GM21619 (cell line): Measurements from ENCODE around the gene PAX3.

ENCODE experiments used
- ATAC-seq: cut with Tn5 transposase; IDR thresholded peaks from one replicate; pipeline ENCODE4 v1.9.1; 2021; ENCODE audit not compliant: unreplicated experiment

Gene PAX3

DNA sequence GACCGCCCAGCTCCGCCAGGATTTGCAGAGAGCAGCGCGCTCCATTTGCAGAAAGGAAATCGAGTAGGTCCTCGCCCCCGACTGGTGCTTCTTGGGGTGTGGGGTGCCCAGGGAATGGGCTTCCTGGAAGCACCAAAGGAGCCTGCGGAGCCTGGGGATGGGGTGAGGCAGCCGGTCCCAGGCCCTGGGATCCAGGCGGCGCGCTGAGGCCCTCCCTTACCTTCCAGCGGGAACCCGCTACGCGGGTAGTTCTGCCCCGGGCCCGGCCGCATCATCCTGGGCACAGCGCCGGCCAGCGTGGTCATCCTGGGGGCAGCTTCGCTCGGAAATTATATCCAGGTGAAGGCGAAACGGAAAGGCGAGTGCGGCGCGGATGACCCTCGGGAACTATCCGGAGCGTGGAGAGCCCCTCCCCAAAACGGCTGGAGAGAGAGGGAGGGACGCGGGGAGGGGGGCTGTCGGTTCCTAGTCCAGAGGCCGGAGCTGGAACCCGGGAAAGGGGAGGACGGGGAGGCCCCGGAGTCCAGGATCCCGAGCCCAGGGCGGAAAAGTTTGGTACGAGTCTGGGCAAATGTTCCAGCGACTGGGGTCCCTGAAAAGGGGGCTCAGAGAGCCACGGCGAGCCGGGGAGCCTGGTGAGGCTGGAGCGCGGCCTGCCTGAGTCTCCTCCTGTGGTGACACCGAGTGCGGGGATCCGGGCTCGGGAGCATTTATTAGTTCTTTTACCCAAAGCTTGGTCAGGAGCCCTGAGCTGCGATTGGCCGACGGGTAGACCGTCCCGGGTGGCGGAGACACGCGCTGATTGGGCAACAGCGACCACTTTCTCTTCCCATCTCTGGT is at the start of gene PAX3:
Gene PAX3 (minus strand): TSS at position 688 of the 840 bp plus-strand sequence. CDS start 383 bp downstream, at position 305.
- no peak for ATAC-seq

DNA sequence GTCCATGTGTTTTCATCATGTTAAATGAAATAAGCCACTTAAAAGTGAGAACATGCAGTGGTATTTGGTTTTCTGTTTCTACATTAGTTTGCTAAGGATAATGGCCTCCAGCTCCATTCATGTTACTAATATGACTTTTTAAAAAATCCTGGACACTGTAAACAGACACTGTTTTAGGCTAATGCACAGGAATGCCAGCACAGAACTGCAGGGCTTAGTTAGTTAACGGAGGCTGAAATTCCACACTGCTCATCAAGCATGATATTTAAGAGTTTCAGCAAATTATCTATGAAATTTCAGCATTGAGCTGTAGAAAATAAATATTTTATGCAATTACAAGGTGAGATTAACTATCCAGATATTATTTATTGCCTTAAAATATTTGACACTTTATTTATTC is 42.5 kb upstream of the PAX3 start:
- no peak for ATAC-seq

GRCh38 chr2:222338374-222338773 is 39.6 kb upstream of the PAX3 start:
- no peak for ATAC-seq

DNA sequence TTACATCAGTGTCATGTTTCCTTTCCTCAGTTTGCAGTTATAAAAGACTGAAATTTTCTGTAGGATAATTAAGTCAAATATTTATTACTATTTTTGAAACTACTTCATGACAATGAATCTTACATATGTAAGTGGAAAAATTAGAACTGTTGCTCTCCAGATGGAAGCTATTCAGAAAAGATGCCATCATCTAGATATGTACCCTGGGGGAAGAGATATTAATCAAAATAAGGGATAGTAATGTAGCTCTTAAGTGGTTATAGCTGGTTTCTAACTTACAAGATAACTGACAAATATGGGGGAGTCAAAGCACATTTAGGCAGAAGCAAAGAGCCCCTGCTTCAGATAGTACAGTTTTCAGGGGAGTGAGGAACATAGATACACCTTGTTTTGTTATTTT is 38.1 kb upstream of the PAX3 start:
- ATAC-seq, result no peak

- no peak for ATAC-seq
Measured at GRCh38 chr2:222336442-222336841, 37.6 kb upstream of the PAX3 start.

GRCh38 chr2:222334914-222335313 is 36.1 kb upstream of the PAX3 start:
- ATAC-seq, result no peak

- no peak for ATAC-seq
Measured at GRCh38 chr2:222333397-222333796, 34.6 kb upstream of the PAX3 start.

GRCh38 chr2:222332116-222332515 is 33.3 kb upstream of the PAX3 start:
- ATAC-seq, result no peak

DNA sequence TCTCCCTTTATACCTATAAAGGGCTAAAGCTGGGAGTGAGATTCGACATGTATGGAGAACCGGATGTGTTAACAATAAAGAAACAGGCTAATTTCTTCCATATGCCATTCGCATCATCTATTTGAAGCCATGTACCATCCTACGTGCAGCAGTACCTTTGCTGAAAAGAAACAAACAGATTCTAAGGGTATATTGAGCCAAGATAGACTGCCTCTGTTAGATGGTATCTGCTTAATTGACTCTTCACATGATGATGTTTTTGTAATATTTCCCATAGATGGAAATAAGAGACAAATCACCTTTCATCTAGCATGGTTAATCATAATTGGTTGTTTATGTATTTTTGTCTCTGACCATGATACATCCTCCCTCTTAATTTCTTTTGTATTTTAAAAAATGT is 32.1 kb upstream of the PAX3 start:
- no peak for ATAC-seq

- no peak for ATAC-seq
Measured at GRCh38 chr2:222322236-222322635, 23.4 kb upstream of the PAX3 start.

GRCh38 chr2:222320436-222321395 is 21.9 kb upstream of the PAX3 start:
- ATAC-seq, result no peak

DNA sequence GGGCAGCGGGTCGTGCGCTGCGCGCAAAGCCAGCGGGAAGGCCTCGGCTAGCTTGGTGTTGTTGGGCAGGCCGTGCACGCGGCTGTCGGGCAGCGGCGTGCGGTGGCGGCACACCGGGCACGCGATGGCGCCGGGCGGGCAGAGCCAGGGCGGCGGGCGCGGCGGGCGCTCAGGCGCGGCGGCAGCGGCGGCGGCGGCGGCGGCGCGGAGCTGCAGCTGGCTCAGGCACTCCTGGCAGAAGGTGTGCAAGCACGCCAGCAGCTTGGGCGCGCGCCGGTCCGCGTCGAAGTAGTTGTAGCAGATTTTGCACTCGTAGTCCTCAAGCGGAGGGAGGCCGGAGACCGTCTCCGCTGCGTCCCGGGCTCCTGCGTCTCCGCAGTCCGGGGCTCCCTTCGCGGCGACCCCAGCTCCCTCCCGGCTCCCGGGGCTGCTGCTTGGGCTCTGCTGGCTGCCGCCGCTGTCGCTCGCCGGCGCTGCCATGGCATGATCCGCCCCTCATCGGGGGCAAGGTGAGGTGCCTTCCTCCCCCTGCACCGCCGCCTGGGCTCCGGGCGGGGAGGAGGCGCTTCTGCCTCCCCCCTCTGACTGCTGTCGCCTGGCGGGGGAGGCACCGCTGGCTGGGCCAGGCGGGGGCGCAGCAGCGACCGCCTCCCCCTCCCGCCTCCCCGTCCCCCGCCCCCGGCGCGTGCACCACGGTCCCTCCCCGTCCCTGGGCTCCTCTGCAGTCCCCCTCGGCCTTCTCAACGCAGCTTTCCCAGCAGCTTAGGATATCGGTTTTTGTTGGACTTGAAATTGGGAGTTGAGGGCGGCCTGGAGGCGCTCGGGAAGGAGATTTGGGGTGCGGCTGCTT is 21.0 kb upstream of the PAX3 start:
- ATAC-seq, result peak; percentile 38

GRCh38 chr2:222318712-222319585 is 20.2 kb upstream of the PAX3 start:
- peak; percentile 38 for ATAC-seq

- peak; percentile 45 for ATAC-seq
Measured at GRCh38 chr2:222318026-222318711, 19.4 kb upstream of the PAX3 start.

GRCh38 chr2:222315443-222316121 is 16.8 kb upstream of the PAX3 start:
- no peak for ATAC-seq

DNA sequence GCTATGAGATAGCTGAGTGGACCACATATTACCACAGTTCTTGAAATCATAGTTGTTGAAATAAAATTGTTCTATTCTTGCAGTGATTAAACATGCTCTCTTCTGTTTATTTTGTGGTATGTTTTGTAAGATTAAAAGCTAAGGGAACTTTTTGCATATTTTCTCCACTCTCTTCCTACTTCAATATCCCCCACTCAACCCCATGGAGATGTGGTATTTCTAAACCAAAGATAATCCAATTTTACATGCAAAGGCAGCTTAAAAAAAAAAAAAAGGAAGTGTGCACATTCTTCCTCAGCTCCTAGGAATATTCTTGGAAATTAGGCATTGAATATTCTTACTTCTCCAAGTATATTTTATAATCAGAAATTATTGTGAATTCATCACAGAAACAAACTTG is 15.0 kb upstream of the PAX3 start:
- no peak for ATAC-seq

- no peak for ATAC-seq
Measured at GRCh38 chr2:222311978-222312738, 13.4 kb upstream of the PAX3 start.
